Astrocyte (in vitro differentiated cells and primary cell): ENCODE results near the gene TTC14. TPM values are rescaled to one million over a fixed set of nuclear protein-coding genes. Genes with fewer than 3 reads are reported as not detected.

ENCODE experiments used
- DNase-seq: peaks from one replicate; pipeline ENCODE4 v3.0.0-alpha.2; 2010; ENCODE audit warnings: low read depth
- FAIRE-seq: peaks from 2 replicates; lab custom pipeline; 2011; peaks lifted over from hg19 to GRCh38; lab: Jason Lieb, UNC
- H2AFZ ChIP-seq: 2 replicates; pipeline ENCODE4 v1.6.0; 2012; ENCODE audit warnings: low read depth, low read length, inconsistent platforms
- H3K27ac ChIP-seq: 2 replicates; pipeline ENCODE4 v1.5.1; 2011; ENCODE audit warnings: low read depth, low read length, inconsistent platforms
- H3K27me3 ChIP-seq: 2 replicates; pipeline ENCODE4 v1.6.0; 2011; ENCODE audit warnings: low read length, inconsistent platforms; ENCODE audit not compliant: insufficient read depth
- H3K36me3 ChIP-seq: 2 replicates; pipeline ENCODE4 v1.5.1; 2011; ENCODE audit warnings: low read length, inconsistent platforms; ENCODE audit not compliant: insufficient read depth
- H3K4me1 ChIP-seq: 2 replicates; pipeline ENCODE4 v1.5.1; 2011; ENCODE audit warnings: low read length, inconsistent platforms; ENCODE audit not compliant: insufficient read depth
- H3K4me2 ChIP-seq: 2 replicates; pipeline ENCODE4 v1.6.0; 2012; ENCODE audit warnings: low read length, inconsistent platforms
- H3K4me3 ChIP-seq: 2 replicates; pipeline ENCODE4 v1.5.1; 2011; ENCODE audit warnings: low read depth, mild to moderate bottlenecking, low read length, inconsistent platforms; ENCODE audit not compliant: insufficient read depth
- H3K79me2 ChIP-seq: 2 replicates; pipeline ENCODE4 v1.6.0; 2012; ENCODE audit warnings: mild to moderate bottlenecking, low read length, inconsistent platforms; ENCODE audit not compliant: insufficient read depth
- H3K9ac ChIP-seq: 2 replicates; pipeline ENCODE4 v1.6.0; 2012; ENCODE audit warnings: mild to moderate bottlenecking, low read length, inconsistent platforms
- H3K9me3 ChIP-seq: 2 replicates; pipeline ENCODE4 v1.5.1; 2012; ENCODE audit warnings: low read depth, mild to moderate bottlenecking, low read length, inconsistent platforms; ENCODE audit not compliant: insufficient read depth
- H4K20me1 ChIP-seq: 2 replicates; pipeline ENCODE4 v1.6.0; 2012; ENCODE audit warnings: low read length, inconsistent platforms; ENCODE audit not compliant: insufficient read depth
- H3K27ac Mint-ChIP-seq: one replicate; pipeline ENCODE4 v1.8.0; 2021; ENCODE audit warnings: mild to moderate bottlenecking, mixed read lengths; ENCODE audit not compliant: unreplicated experiment
- H3K27me3 Mint-ChIP-seq: one replicate; pipeline ENCODE4 v1.8.0; 2021; ENCODE audit warnings: low read depth, mixed read lengths; ENCODE audit not compliant: unreplicated experiment
- H3K36me3 Mint-ChIP-seq: one replicate; pipeline ENCODE4 v1.8.0; 2021; ENCODE audit warnings: low read depth, mixed read lengths; ENCODE audit not compliant: unreplicated experiment
- H3K4me1 Mint-ChIP-seq: one replicate; pipeline ENCODE4 v1.8.0; 2021; ENCODE audit warnings: low read depth, mixed read lengths; ENCODE audit not compliant: unreplicated experiment
- H3K4me3 Mint-ChIP-seq: one replicate; pipeline ENCODE4 v1.8.0; 2021; ENCODE audit warnings: mild to moderate bottlenecking, moderate library complexity, mixed read lengths; ENCODE audit not compliant: unreplicated experiment
- H3K9me3 Mint-ChIP-seq: one replicate; pipeline ENCODE4 v1.8.0; 2021; ENCODE audit warnings: mild to moderate bottlenecking, mixed read lengths; ENCODE audit not compliant: unreplicated experiment
- EZH2 ChIP-seq: IDR thresholded peaks from 2 replicates; pipeline ENCODE4 v1.6.1; 2012; ENCODE audit warnings: mild to moderate bottlenecking, low read length, inconsistent platforms; ENCODE audit not compliant: insufficient read depth
- total RNA-seq: library from RNA; stranded (reverse); gene quantifications from 2 replicates; pipeline ENCODE4 v1.2.1, GENCODE V29; 2021
- TF ChIP-seq, protein P1 (sequence below): IDR thresholded peaks from 2 replicates; pipeline ENCODE4 v1.5.1; 2011; ENCODE audit warnings: low read depth, mild to moderate bottlenecking, inconsistent platforms, low read length, moderate library complexity; ENCODE audit not compliant: insufficient read depth

The TTC14 gene
- total RNA-seq, 1 donor from 2014 or later: 42.5 TPM

DNA sequence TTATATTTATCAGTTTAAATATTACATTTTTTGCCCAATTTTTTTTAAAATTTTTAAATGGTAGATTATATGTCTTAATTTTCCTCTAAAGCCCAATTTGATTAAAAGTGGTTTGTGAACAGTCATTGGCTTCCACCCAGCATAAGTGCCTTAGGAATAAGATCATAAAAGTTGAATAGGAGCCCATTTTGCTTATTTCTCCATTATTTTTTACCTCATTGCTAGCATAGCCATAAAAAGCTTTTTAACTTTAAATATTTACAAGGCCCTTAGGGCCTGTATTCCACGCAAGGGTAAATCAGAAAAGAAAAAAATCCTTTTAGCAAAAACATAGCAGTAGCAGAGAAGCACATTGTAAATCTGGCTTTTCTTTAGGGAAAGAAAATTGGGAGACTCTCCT is 9.0 kb downstream of the TTC14 start:
- Histone ChIP-seq H3K9me3 (no peaks in the 10 kb centered on the region), H3K27me3 (no peaks in the 10 kb centered on the region), H4K20me1 (no peaks in the 10 kb centered on the region), H3K36me3 (peaks cover 61% of the 10 kb centered on the region), H3K4me3 (no peak overlapping the region), H3K27ac (no peak overlapping the region), H3K4me1 (no peaks in the 10 kb centered on the region), H3K79me2 (no peaks in the 10 kb centered on the region), H3K9ac (no peak overlapping the region), H2AFZ (no peak overlapping the region), H3K4me2 (no peak overlapping the region)
- no peak overlapping the region for H3K4me3 Mint-ChIP-seq
- no peak for FAIRE-seq
- peaks cover 5% of the 10 kb centered on the region for H3K36me3 Mint-ChIP-seq
- no peak for DNase-seq
- no peak overlapping the region for H3K27ac Mint-ChIP-seq
- H3K4me1 Mint-ChIP-seq: no peaks in the 10 kb centered on the region
- H3K9me3 Mint-ChIP-seq: no peaks in the 10 kb centered on the region
- TF ChIP-seq, protein P1, sequence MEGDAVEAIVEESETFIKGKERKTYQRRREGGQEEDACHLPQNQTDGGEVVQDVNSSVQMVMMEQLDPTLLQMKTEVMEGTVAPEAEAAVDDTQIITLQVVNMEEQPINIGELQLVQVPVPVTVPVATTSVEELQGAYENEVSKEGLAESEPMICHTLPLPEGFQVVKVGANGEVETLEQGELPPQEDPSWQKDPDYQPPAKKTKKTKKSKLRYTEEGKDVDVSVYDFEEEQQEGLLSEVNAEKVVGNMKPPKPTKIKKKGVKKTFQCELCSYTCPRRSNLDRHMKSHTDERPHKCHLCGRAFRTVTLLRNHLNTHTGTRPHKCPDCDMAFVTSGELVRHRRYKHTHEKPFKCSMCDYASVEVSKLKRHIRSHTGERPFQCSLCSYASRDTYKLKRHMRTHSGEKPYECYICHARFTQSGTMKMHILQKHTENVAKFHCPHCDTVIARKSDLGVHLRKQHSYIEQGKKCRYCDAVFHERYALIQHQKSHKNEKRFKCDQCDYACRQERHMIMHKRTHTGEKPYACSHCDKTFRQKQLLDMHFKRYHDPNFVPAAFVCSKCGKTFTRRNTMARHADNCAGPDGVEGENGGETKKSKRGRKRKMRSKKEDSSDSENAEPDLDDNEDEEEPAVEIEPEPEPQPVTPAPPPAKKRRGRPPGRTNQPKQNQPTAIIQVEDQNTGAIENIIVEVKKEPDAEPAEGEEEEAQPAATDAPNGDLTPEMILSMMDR: no peak
- TF ChIP-seq EZH2: no peak
- H3K27me3 Mint-ChIP-seq: no peaks in the 10 kb centered on the region

- FAIRE-seq (no peak), DNase-seq (no peak)
- H3K27ac Mint-ChIP-seq: no peak overlapping the region
- H3K4me1 Mint-ChIP-seq: no peaks in the 10 kb centered on the region
- H3K9me3 ChIP-seq: no peaks in the 10 kb centered on the region
- H3K36me3 Mint-ChIP-seq: peaks cover 5% of the 10 kb centered on the region
- TF ChIP-seq, protein P1: no peak
- no peak for TF ChIP-seq EZH2
- no peaks in the 10 kb centered on the region for H3K4me1 ChIP-seq
- no peak overlapping the region for H3K27ac ChIP-seq
- no peak overlapping the region for H3K4me3 Mint-ChIP-seq
- H3K9ac ChIP-seq: no peak overlapping the region
- H4K20me1 ChIP-seq: no peaks in the 10 kb centered on the region
- H3K4me2 ChIP-seq: no peak overlapping the region
- H3K36me3 ChIP-seq: peaks cover 53% of the 10 kb centered on the region
- H3K27me3 Mint-ChIP-seq: no peaks in the 10 kb centered on the region
- no peaks in the 10 kb centered on the region for H3K79me2 ChIP-seq
- no peak overlapping the region for H3K4me3 ChIP-seq
- H3K27me3 ChIP-seq: no peaks in the 10 kb centered on the region
- H2AFZ ChIP-seq: no peak overlapping the region
- H3K9me3 Mint-ChIP-seq: no peaks in the 10 kb centered on the region
Observed at GRCh38 chr3:180612364-180612763, 10.4 kb downstream of the TTC14 start.

DNA sequence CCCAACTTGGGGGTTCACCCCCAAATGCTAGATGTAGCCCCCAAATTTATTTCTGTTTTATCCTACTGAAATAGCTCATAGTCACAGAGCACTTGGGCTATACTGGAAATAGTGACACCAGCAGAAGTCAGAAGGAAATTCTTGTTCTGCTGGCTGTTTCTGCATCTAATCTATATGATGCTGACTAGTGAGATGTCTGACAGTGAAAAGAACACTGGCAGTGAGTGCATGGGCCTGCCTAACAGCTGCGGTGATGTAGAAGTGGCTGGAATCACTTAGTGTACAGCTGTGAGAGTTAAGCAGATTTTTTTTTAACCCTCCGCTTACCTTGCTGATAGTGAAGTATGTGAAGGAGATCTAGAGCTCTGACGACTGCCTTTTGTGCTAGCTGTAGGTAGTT is 14.0 kb downstream of the TTC14 start:
- Mint-ChIP-seq H3K27me3 (no peaks in the 10 kb centered on the region), H3K9me3 (no peaks in the 10 kb centered on the region), H3K4me3 (no peak overlapping the region), H3K36me3 (peaks cover 2% of the 10 kb centered on the region), H3K27ac (no peak overlapping the region), H3K4me1 (no peaks in the 10 kb centered on the region)
- Histone ChIP-seq H3K4me3 (no peak overlapping the region), H3K9me3 (no peaks in the 10 kb centered on the region), H4K20me1 (no peaks in the 10 kb centered on the region), H3K27me3 (no peaks in the 10 kb centered on the region), H3K27ac (no peak overlapping the region), H3K36me3 (peaks cover 26% of the 10 kb centered on the region), H3K79me2 (no peaks in the 10 kb centered on the region), H3K4me2 (no peak overlapping the region), H3K9ac (no peak overlapping the region), H2AFZ (no peak overlapping the region), H3K4me1 (no peaks in the 10 kb centered on the region)
- TF ChIP-seq EZH2: no peak
- TF ChIP-seq, protein P1: no peak
- no peak for DNase-seq
- no peak for FAIRE-seq
